Endothelial cell of umbilical vein (primary cell): ENCODE measurements around the gene ADAM17. TPM values are rescaled to one million over a fixed set of nuclear protein-coding genes. Genes with fewer than 3 reads are reported as not detected.

ENCODE experiments used
- BruUV-seq: library from RNA; stranded (reverse); fragments of 400-500 nt; replicated peaks from 2 replicates; lab custom pipeline; 2021; lab: Mats Ljungman, UMichigan
- CTCF ChIA-PET: fragments of 300-600, 350-600 bp; sonication (Branson Sonifier 250); formaldehyde crosslinking; loops from one replicate; lab custom pipeline; 2021; ENCODE audit warnings: antibody characterized with exemption, inconsistent platforms; lab: Charles Lee
- POLR2A ChIA-PET: fragments of 300-600, 350-600 bp; sonication (Branson Sonifier 250); formaldehyde crosslinking; loops from one replicate; lab custom pipeline; 2021; ENCODE audit warnings: antibody characterized with exemption, inconsistent platforms; lab: Charles Lee
- DNase-seq: peaks from one replicate; pipeline ENCODE4 v3.0.0-alpha.2; 2011; ENCODE audit warnings: low read depth, low spot score
- FAIRE-seq: peaks from 2 replicates; lab custom pipeline; 2011; peaks lifted over from hg19 to GRCh38; lab: Jason Lieb, UNC
- H2AFZ ChIP-seq: 2 replicates; pipeline ENCODE4 v1.6.0; 2012; ENCODE audit warnings: low read depth, low read length, control low read depth, inconsistent platforms
- H3K27ac ChIP-seq: 2 replicates; pipeline ENCODE4 v1.5.1; 2011; ENCODE audit warnings: low read depth, mild to moderate bottlenecking, control low read depth, low read length, moderate library complexity; ENCODE audit not compliant: insufficient read depth
- H3K27me3 ChIP-seq, 2 experiments: 2 replicates each; pipeline versions ENCODE4 v1.6.0 to v1.6.1; 2011; ENCODE audit warnings: low read length in 2 of 2, mixed read lengths in 1 of 2; ENCODE audit not compliant: control insufficient read depth in 2 of 2, insufficient read depth in 2 of 2
- H3K36me3 ChIP-seq, 2 experiments: 2 replicates in 1 of 2; 3 replicates in 1 of 2; pipeline ENCODE4 v1.5.1; 2011; ENCODE audit warnings: low read length in 2 of 2, mild to moderate bottlenecking in 1 of 2, moderate library complexity in 1 of 2; ENCODE audit not compliant: control insufficient read depth in 2 of 2, insufficient read depth in 2 of 2; ENCODE audit errors: extremely low read depth in 1 of 2
- H3K4me1 ChIP-seq: 3 replicates; pipeline ENCODE4 v1.5.1; 2011; ENCODE audit warnings: mild to moderate bottlenecking, low read length; ENCODE audit not compliant: control insufficient read depth, insufficient read depth; ENCODE audit errors: extremely low read depth
- H3K4me2 ChIP-seq: 2 replicates; pipeline ENCODE4 v1.6.1; 2011; ENCODE audit warnings: low read length, control low read depth, mixed read lengths; ENCODE audit not compliant: insufficient read depth
- H3K4me3 ChIP-seq, 3 experiments: fragments of 200-600 bp in 1 of 3; sonication (generic), shearing (Covaris generic) in 1 of 3; replicated peaks in 1 of 3; 2 replicates each; pipeline ENCODE4 v1.5.1; 2011 to 2016; ENCODE audit warnings: control low read depth in 3 of 3, low read length in 3 of 3, mild to moderate bottlenecking in 2 of 3, inconsistent platforms in 1 of 3, low read depth in 1 of 3, moderate library complexity in 1 of 3; ENCODE audit not compliant: insufficient read depth in 1 of 3
- H3K79me2 ChIP-seq: 2 replicates; pipeline ENCODE4 v1.6.0; 2012; ENCODE audit warnings: low read length, inconsistent platforms; ENCODE audit not compliant: control insufficient read depth, insufficient read depth
- H3K9ac ChIP-seq: replicated peaks from 2 replicates; pipeline ENCODE3; 2011; ENCODE audit warnings: low read length, control low read depth; ENCODE audit not compliant: insufficient read depth; ENCODE audit errors: extremely low read depth
- H3K9me1 ChIP-seq: replicated peaks from 3 replicates; pipeline ENCODE4 v1.6.0; 2011; ENCODE audit warnings: mild to moderate bottlenecking, low read length; ENCODE audit not compliant: control insufficient read depth, insufficient read depth; ENCODE audit errors: extremely low read depth
- H3K9me3 ChIP-seq: replicated peaks from 2 replicates; pipeline ENCODE4 v1.5.1; 2012; ENCODE audit warnings: low read length, inconsistent platforms; ENCODE audit not compliant: control insufficient read depth, insufficient read depth
- H4K20me1 ChIP-seq: replicated peaks from 2 replicates; pipeline ENCODE3; 2011; ENCODE audit warnings: mild to moderate bottlenecking, low read length; ENCODE audit not compliant: control insufficient read depth, insufficient read depth; ENCODE audit errors: extremely low read depth
- CTCF ChIP-seq, 2 donors: IDR thresholded peaks; 1 replicate in 1 of 2; 2 replicates in 1 of 2; pipeline ENCODE4 v1.5.1; 2011; ENCODE audit warnings: low read length in 2 of 2, mild to moderate bottlenecking in 2 of 2, moderate library complexity in 2 of 2, control low read depth in 1 of 2, inconsistent platforms in 1 of 2, low read depth in 1 of 2; ENCODE audit not compliant: insufficient read depth in 1 of 2; ENCODE audit errors: extremely low read depth in 1 of 2
- EZH2 ChIP-seq: IDR thresholded peaks from 2 replicates; pipeline ENCODE4 v1.6.1; 2012; ENCODE audit warnings: borderline replicate concordance, low read depth, mild to moderate bottlenecking, moderate library complexity, low read length, inconsistent platforms; ENCODE audit not compliant: severe bottlenecking
- FOS ChIP-seq: IDR thresholded peaks from 2 replicates; pipeline ENCODE4 v1.6.1; 2011; ENCODE audit warnings: mild to moderate bottlenecking, low read length, moderate library complexity, borderline replicate concordance; ENCODE audit not compliant: insufficient read depth
- GATA2 ChIP-seq: IDR thresholded peaks from 2 replicates; pipeline ENCODE4 v1.7.0; 2011; ENCODE audit warnings: low read depth, mild to moderate bottlenecking, moderate library complexity, mixed read lengths, low read length; ENCODE audit not compliant: insufficient read length, insufficient read depth
- JUN ChIP-seq: IDR thresholded peaks from 2 replicates; pipeline ENCODE4 v1.6.1; 2011; ENCODE audit warnings: borderline replicate concordance, low read depth; ENCODE audit not compliant: insufficient read length, insufficient read depth
- MYC ChIP-seq: IDR thresholded peaks from one replicate; pipeline ENCODE4 v1.6.1; 2011; ENCODE audit warnings: mild to moderate bottlenecking, low read depth, low read length
- POLR2A ChIP-seq: IDR thresholded peaks from 2 replicates; pipeline ENCODE4 v1.6.1; 2012; ENCODE audit warnings: low read depth, mild to moderate bottlenecking, control low read depth, low read length
- POLR2AphosphoS5 ChIP-seq: IDR thresholded peaks from 2 replicates; pipeline ENCODE4 v1.6.1; 2012; ENCODE audit warnings: low read depth, mild to moderate bottlenecking, control low read depth, low read length, moderate library complexity; ENCODE audit not compliant: insufficient read depth
- dilution Hi-C: fragments of 300-500 bp; cut with MboI; formaldehyde crosslinking; loops from one replicate; pipeline ENCODE4 v1.15.0; 2019; ENCODE audit warnings: low sequenced_read_pairs; ENCODE audit not compliant: extremely low pct_ligation_motif_present
- intact Hi-C: fragments of 100-400 bp; cut with micrococcal nuclease; formaldehyde crosslinking; loops from one replicate; pipeline ENCODE4 v1.10.0; 2022
- polyA plus RNA-seq, 4 experiments: library from polyadenylated mRNA; depleted of rRNA in 3 of 4; stranded (reverse) in 3 of 4; unstranded in 1 of 4; fragments of >200 nt; gene quantifications; 2 replicates each; pipeline versions ENCODE4 v1.2.1 to v1.2.3, GENCODE V29; 2011 to 2012; ENCODE audit warnings: missing spikeins in 1 of 4
- total RNA-seq: library from RNA; stranded (reverse); gene quantifications from 2 replicates; pipeline ENCODE4 v1.2.3, GENCODE V29; 2021
- TF ChIP-seq, protein P1 (sequence below): IDR thresholded peaks from 2 replicates; pipeline ENCODE4 v1.6.1; 2011; ENCODE audit not compliant: insufficient read depth, insufficient read length

ADAM17 gene
- total and polyA plus RNA-seq, 2 donors (not counting 3 experiments of a cell fraction or from before 2014, with no cell fraction given): 10.6 to 57.1 TPM

DNA sequence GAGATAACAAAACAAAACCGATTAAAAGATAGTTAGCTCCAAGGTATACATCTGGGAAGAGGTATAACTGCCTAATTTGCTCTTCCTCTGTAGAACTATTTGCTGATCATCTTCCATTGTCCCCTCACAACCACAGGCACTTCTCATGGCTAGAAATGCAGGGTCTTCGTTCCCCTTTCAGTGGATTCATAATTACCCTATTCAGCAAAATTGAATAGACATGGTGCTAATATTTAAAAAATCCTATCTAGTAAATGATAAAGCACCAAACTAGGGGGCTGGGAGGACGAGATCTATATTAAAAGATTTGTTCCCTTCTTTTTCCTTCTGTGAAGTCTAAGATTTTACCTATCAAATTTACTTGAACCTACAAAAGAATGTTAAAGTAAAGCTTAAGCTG is 30.8 kb upstream of the ADAM17 start:
- no TSS peak for BruUV-seq
- no peaks in the 10 kb centered on the region for H3K4me1 ChIP-seq
- H3K9ac ChIP-seq: no peak overlapping the region
- peaks cover 45% of the 10 kb centered on the region for H3K79me2 ChIP-seq
- no peaks in the 10 kb centered on the region for H3K27me3 ChIP-seq
- peaks cover 7 to 19% of the 10 kb centered on the region in 2 experiments for H3K36me3 ChIP-seq
- intact Hi-C loops: no loop called here
- H3K4me2 ChIP-seq: no peak overlapping the region
- no peaks in the 10 kb centered on the region for H3K9me1 ChIP-seq
- DNase-seq: no peak
- no peak overlapping the region for H2AFZ ChIP-seq
- dilution Hi-C loops: no loop called here
- no peak overlapping the region for H3K4me3 ChIP-seq
- POLR2A ChIA-PET: no interaction called here
- no peaks in the 10 kb centered on the region for H3K9me3 ChIP-seq
- no peak overlapping the region for H3K27ac ChIP-seq
- no peaks in the 10 kb centered on the region for H4K20me1 ChIP-seq
- CTCF ChIA-PET: interaction anchor here (0.5 to 1.2 kb wide), 4 partner anchors 10 to 486 kb away, joined by 3 to 4 read pairs (median 3); no protein-coding TSS in a partner anchor
- TF ChIP-seq POLR2A: no peak
- TF ChIP-seq MYC: no peak
- TF ChIP-seq EZH2: no peak
- TF ChIP-seq POLR2AphosphoS5: no peak
- no peak for TF ChIP-seq CTCF (IDR thresholded peaks at IDR 0.05; ENCODE audit: extremely low read depth in 1 of 2, insufficient read depth in 1 of 2, low read depth in 1 of 2, low read length in 2 of 2)
- TF ChIP-seq GATA2: no peak
- TF ChIP-seq, protein P1, sequence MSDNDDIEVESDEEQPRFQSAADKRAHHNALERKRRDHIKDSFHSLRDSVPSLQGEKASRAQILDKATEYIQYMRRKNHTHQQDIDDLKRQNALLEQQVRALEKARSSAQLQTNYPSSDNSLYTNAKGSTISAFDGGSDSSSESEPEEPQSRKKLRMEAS: no peak
- no peak for TF ChIP-seq FOS
- TF ChIP-seq JUN: no peak
- FAIRE-seq: no peak
